HepG2 (cell line): Measurements from ENCODE around the gene NHP2. TPM values are rescaled to one million over a fixed set of nuclear protein-coding genes. Genes with fewer than 3 reads are reported as not detected.

Experiments
- ATAC-seq: fragments of 200-7000 bp; cut with Tn5 transposase; 3 replicates; pipeline ENCODE4 v1.9.1; 2020; ENCODE audit warnings: mild to moderate bottlenecking, moderate library complexity
- BruUV-seq: library from RNA; stranded (reverse); fragments of 400-500 nt; replicated peaks from 2 replicates; lab custom pipeline; 2021; lab: Mats Ljungman, UMichigan
- CTCF ChIA-PET: fragments of 300-600 bp; formaldehyde crosslinking; extraction: SDS; loops from one replicate; lab custom pipeline; 2021; ENCODE audit warnings: low total read pairs, inconsistent platforms, low intra/inter-chr PET ratio; lab: Yijun Ruan, JAX
- POLR2A ChIA-PET: fragments of 350-600 bp; sonication (Branson Sonifier 250); formaldehyde crosslinking; loops from one replicate; lab custom pipeline; 2020; ENCODE audit warnings: antibody characterized with exemption, inconsistent platforms; lab: Yijun Ruan, JAX
- DNase-seq: peaks from one replicate; pipeline ENCODE4 v3.0.0-alpha.2; 2015; ENCODE audit warnings: low spot score
- FAIRE-seq: peaks from 3 replicates; lab custom pipeline; 2011; peaks lifted over from hg19 to GRCh38; lab: Jason Lieb, UNC
- H2AFZ ChIP-seq: one replicate; pipeline ENCODE4 v1.6.1; 2011; ENCODE audit warnings: low read length, inconsistent platforms
- H3K27ac ChIP-seq: fragments of 300-600 bp; 3 replicates; pipeline ENCODE4 v1.8.0; 2011; ENCODE audit warnings: mixed run types, mild to moderate bottlenecking, mixed read lengths, low read length, inconsistent platforms; ENCODE audit not compliant: insufficient read depth; ENCODE audit errors: extremely low read length
- H3K27me3 ChIP-seq, 2 experiments: fragments of 200-600 bp in 1 of 2; 2 replicates in 1 of 2; 3 replicates in 1 of 2; pipeline versions ENCODE4 v1.6.0 to v1.8.0; 2011; ENCODE audit warnings: low read length in 2 of 2, mild to moderate bottlenecking in 2 of 2, moderate library complexity in 2 of 2, inconsistent platforms in 1 of 2; ENCODE audit not compliant: insufficient read depth in 2 of 2, control insufficient read depth in 1 of 2
- H3K36me3 ChIP-seq, 2 experiments: fragments of 200-600 bp in 1 of 2; replicated peaks in 1 of 2; 2 replicates in 1 of 2; 3 replicates in 1 of 2; pipeline versions ENCODE4 v1.5.1 to v1.8.0; 2011; ENCODE audit warnings: low read length in 2 of 2, inconsistent platforms in 1 of 2; ENCODE audit not compliant: insufficient read depth in 2 of 2, control insufficient read depth in 1 of 2
- H3K4me1 ChIP-seq: 2 replicates; pipeline ENCODE4 v1.5.1; 2012; ENCODE audit warnings: low read length, inconsistent platforms; ENCODE audit not compliant: insufficient read depth
- H3K4me2 ChIP-seq: 2 replicates; pipeline ENCODE4 v1.6.0; 2011; ENCODE audit warnings: low read depth, low read length, inconsistent platforms
- H3K4me3 ChIP-seq, 3 experiments: fragments of 200-600 bp in 1 of 3; sonication (generic), shearing (Covaris generic) in 1 of 3; replicated peaks in 1 of 3; 2 replicates each; pipeline ENCODE4 v1.5.1; 2011 to 2016; ENCODE audit warnings: low read length in 3 of 3, inconsistent platforms in 2 of 3, low read depth in 2 of 3, mild to moderate bottlenecking in 2 of 3, control low read depth in 1 of 3, mixed read lengths in 1 of 3; ENCODE audit not compliant: insufficient read depth in 1 of 3
- H3K79me2 ChIP-seq: one replicate; pipeline ENCODE4 v1.6.1; 2011; ENCODE audit warnings: low read length, inconsistent platforms; ENCODE audit not compliant: insufficient read depth
- H3K9ac ChIP-seq: 2 replicates; pipeline ENCODE4 v1.6.0; 2011; ENCODE audit warnings: mild to moderate bottlenecking, low read depth, low read length, inconsistent platforms; ENCODE audit not compliant: insufficient read depth
- H3K9me3 ChIP-seq: 2 replicates; pipeline ENCODE4 v1.5.1; 2012; ENCODE audit warnings: mild to moderate bottlenecking, low read length
- H4K20me1 ChIP-seq: 2 replicates; pipeline ENCODE4 v1.6.0; 2011; ENCODE audit warnings: inconsistent platforms, mild to moderate bottlenecking, low read length, moderate library complexity; ENCODE audit not compliant: insufficient read depth
- KLF12 ChIP-seq: sonication (generic); formaldehyde crosslinking; IDR thresholded peaks from 2 replicates; pipeline ENCODE4 v1.4.0; 2020; ENCODE audit warnings: missing genetic modification reagents, borderline replicate concordance
- RARA ChIP-seq: IDR thresholded peaks from 2 replicates; pipeline ENCODE4 v1.6.1; 2016; ENCODE audit warnings: missing genetic modification reagents, missing compliant biosample characterization
- TBX2 ChIP-seq: sonication (generic); formaldehyde crosslinking; IDR thresholded peaks from 2 replicates; pipeline ENCODE4 v1.5.0; 2020; ENCODE audit warnings: missing genetic modification reagents, mild to moderate bottlenecking, borderline replicate concordance
- TFAP4 ChIP-seq: sonication (generic); IDR thresholded peaks from 2 replicates; pipeline ENCODE4 v1.6.1; 2016; ENCODE audit warnings: low read depth, borderline replicate concordance
- ZNF501 ChIP-seq: sonication (generic); formaldehyde crosslinking; IDR thresholded peaks from 2 replicates; pipeline ENCODE4 v1.5.1; 2020; ENCODE audit warnings: mild to moderate bottlenecking, moderate library complexity, missing genetic modification reagents
- ZNF687 ChIP-seq: sonication (generic); formaldehyde crosslinking; IDR thresholded peaks from 2 replicates; pipeline ENCODE4 v1.5.1; 2020; ENCODE audit warnings: mild to moderate bottlenecking, missing genetic modification reagents, moderate library complexity
- WGBS: methylation state at CpG from one replicate; pipeline ENCODE4 v1.1.6; 2017; ENCODE audit warnings: low lambda C conversion rate; 5-methylcytosine and 5-hydroxymethylcytosine counted together
- in situ Hi-C: cut with HindIII; loops from 2 replicates; pipeline ENCODE4 v1.10.0; 2017; ENCODE audit warnings: low pct_unique_long_range_greater_than_20kb; ENCODE audit not compliant: extremely low pct_ligation_motif_present
- intact Hi-C: fragments of 100-400 bp; cut with micrococcal nuclease; formaldehyde crosslinking; loops from one replicate; pipeline ENCODE4 v1.10.0; 2022; ENCODE audit not compliant: unreplicated experiment
- polyA plus RNA-seq, 8 experiments: library from polyadenylated mRNA; depleted of rRNA in 3 of 8; stranded (reverse) in 7 of 8; unstranded in 1 of 8; fragments of >200 nt; fragmentation: Illumina TruSeq in 4 of 8; extraction: Trizol in 4 of 8; gene quantifications; 2 replicates each; pipeline versions ENCODE4 v1.2.1 to v1.2.3, GENCODE V29; 2011 to 2016; ENCODE audit warnings: low read depth in 4 of 8, missing spikeins in 1 of 8, mixed read lengths in 1 of 8; ENCODE audit not compliant: insufficient read depth in 1 of 8
- total RNA-seq, 5 experiments: library from RNA; depleted of rRNA; stranded (reverse); fragments of >200 nt; fragmentation: Illumina TruSeq; extraction: Trizol; gene quantifications; 2 replicates each; pipeline ENCODE4 v1.2.3, GENCODE V29; 2016; ENCODE audit warnings: low read depth in 1 of 5
- TF ChIP-seq, protein P1 (sequence below): sonication (generic); formaldehyde crosslinking; IDR thresholded peaks from 2 replicates; pipeline ENCODE4 v1.5.0; 2020; ENCODE audit warnings: mild to moderate bottlenecking, missing genetic modification reagents

The NHP2 gene
- total and polyA plus RNA-seq, 2 of the 13 experiments (the other 11 are each of a cell fraction or from before 2014, with no cell fraction given) = 56.2 to 96.1 TPM

- Histone ChIP-seq H3K9ac (no peak overlapping the region), H3K27ac (no peak overlapping the region), H3K36me3 (no peaks in the 10 kb centered on the region), H3K79me2 (no peaks in the 10 kb centered on the region), H3K27me3 (peaks cover 10 to 65% of the 10 kb centered on the region in 2 experiments), H2AFZ (no peak overlapping the region), H3K4me2 (peak overlapping the region; percentile 41), H3K4me3 (peak overlapping the region in 1 of 3 experiments; percentile 36; a peak in 1 of 6 replicates), H3K4me1 (peaks cover 18% of the 10 kb centered on the region), H3K9me3 (no peaks in the 10 kb centered on the region), H4K20me1 (no peaks in the 10 kb centered on the region)
- FAIRE-seq = no peak
- ChIA-PET CTCF (no interaction called here), POLR2A (no interaction called here)
- no peak for DNase-seq
- peak; percentile 54; the same call in 1 of the 2 replicates for TF ChIP-seq TFAP4
- 0 out of 2 replicates have a peak, but pooled peaks have one; percentile 16 for TF ChIP-seq TBX2 (CRISPR knock-in tag)
- no peak for TF ChIP-seq KLF12 (CRISPR knock-in tag)
- peak; percentile 59 for TF ChIP-seq ZNF687
- TF ChIP-seq, protein P1, sequence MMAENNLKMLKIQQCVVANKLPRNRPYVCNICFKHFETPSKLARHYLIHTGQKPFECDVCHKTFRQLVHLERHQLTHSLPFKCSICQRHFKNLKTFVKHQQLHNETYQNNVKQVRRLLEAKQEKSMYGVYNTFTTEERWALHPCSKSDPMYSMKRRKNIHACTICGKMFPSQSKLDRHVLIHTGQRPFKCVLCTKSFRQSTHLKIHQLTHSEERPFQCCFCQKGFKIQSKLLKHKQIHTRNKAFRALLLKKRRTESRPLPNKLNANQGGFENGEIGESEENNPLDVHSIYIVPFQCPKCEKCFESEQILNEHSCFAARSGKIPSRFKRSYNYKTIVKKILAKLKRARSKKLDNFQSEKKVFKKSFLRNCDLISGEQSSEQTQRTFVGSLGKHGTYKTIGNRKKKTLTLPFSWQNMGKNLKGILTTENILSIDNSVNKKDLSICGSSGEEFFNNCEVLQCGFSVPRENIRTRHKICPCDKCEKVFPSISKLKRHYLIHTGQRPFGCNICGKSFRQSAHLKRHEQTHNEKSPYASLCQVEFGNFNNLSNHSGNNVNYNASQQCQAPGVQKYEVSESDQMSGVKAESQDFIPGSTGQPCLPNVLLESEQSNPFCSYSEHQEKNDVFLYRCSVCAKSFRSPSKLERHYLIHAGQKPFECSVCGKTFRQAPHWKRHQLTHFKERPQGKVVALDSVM (CRISPR knock-in tag) = no peak
- TF ChIP-seq ZNF501 (CRISPR knock-in tag) = no peak
- peak; percentile 74 for TF ChIP-seq RARA
- BruUV-seq = no TSS peak
- intact Hi-C loops (no loop called here), in situ Hi-C loops (no loop called here)
- WGBS = 12% methylated on average over 5 of the region's 22 CpGs
- peak; percentile 2; the same call in 1 of the 3 replicates for ATAC-seq
Measured at GRCh38 chr5:178116143-178116885, 37.4 kb downstream of the NHP2 start.
